HCT116 (cell line): Measurements from ENCODE around the gene TSPEAR. TPM values are rescaled to one million over a fixed set of nuclear protein-coding genes. Genes with fewer than 3 reads are reported as not detected.
A peak's percentile ranks its signal among the peaks of the same experiment; 100 is the strongest.
"Not testable (repeated sequence)": the region's sequence is repeated elsewhere in the genome, so short reads cannot be mapped to it uniquely, and the experiment has no call there.

Source experiments
- ATAC-seq: fragments of 200-7000 bp; cut with Tn5 transposase; 2 replicates; pipeline ENCODE4 v1.9.1; 2020; ENCODE audit warnings: mild to moderate bottlenecking, moderate library complexity
- BruUV-seq: library from RNA; stranded (reverse); fragments of 400-500 nt; replicated peaks from 2 replicates; lab custom pipeline; 2021; lab: Mats Ljungman, UMichigan
- CTCF ChIA-PET: fragments of 300-600 bp; sonication (Branson Sonifier 250); formaldehyde crosslinking; loops from one replicate; lab custom pipeline; 2021; ENCODE audit warnings: antibody characterized with exemption; lab: Charles Lee
- POLR2A ChIA-PET: fragments of 300-600, 350-600 bp; sonication (Branson Sonifier 250); formaldehyde crosslinking; loops from one replicate; lab custom pipeline; 2021; ENCODE audit warnings: antibody characterized with exemption; lab: Charles Lee
- RAD21 ChIA-PET, 2 experiments: fragments of 300-600 bp; sonication (Branson Sonifier 250); formaldehyde crosslinking; loops; one replicate each; lab custom pipeline; 2023; ENCODE audit warnings: low total read pairs in 2 of 2; ENCODE audit not compliant: uncharacterized antibody in 2 of 2, unreplicated experiment in 2 of 2, low non-redundant PET in 1 of 2; lab: Charles Lee
- DNase-seq: peaks from one replicate; pipeline ENCODE4 v3.0.0-alpha.2; 2010; ENCODE audit warnings: low read depth, low spot score
- H2AFZ ChIP-seq: fragments of 200-600 bp; shearing (Covaris generic), sonication (generic); 2 replicates; pipeline ENCODE4 v1.6.1; 2017; ENCODE audit warnings: low read depth, mixed run types, mixed read lengths, antibody characterized with exemption, low read length; ENCODE audit not compliant: poor library complexity, severe bottlenecking
- H3K27ac ChIP-seq: 2 replicates; pipeline ENCODE4 v1.5.1; 2012; ENCODE audit warnings: low read depth, low read length
- H3K27me3 ChIP-seq: fragments of 200-600 bp; sonication (generic); 2 replicates; pipeline ENCODE4 v1.6.1; 2016; ENCODE audit warnings: mixed run types, low read length, mixed read lengths; ENCODE audit not compliant: insufficient read depth
- H3K36me3 ChIP-seq, 2 experiments: fragments of 200-500 bp in 1 of 2; fragments of 200-600 bp in 1 of 2; sonication (Bioruptor generic) in 1 of 2; sonication (generic) in 1 of 2; 2 replicates each; pipeline versions ENCODE4 v1.5.1 to v1.6.1; 2014 to 2016; ENCODE audit warnings: low read length in 2 of 2, inconsistent platforms in 1 of 2, mixed read lengths in 1 of 2, mixed run types in 1 of 2; ENCODE audit not compliant: insufficient read depth in 2 of 2, control insufficient read depth in 1 of 2
- H3K4me1 ChIP-seq, 2 experiments: fragments of 200-600 bp in 1 of 2; sonication (generic) in 1 of 2; 2 replicates each; pipeline versions ENCODE4 v1.5.1 to v1.6.1; 2012 to 2017; ENCODE audit warnings: low read length in 2 of 2, inconsistent platforms in 1 of 2, mild to moderate bottlenecking in 1 of 2, mixed read lengths in 1 of 2, mixed run types in 1 of 2, moderate library complexity in 1 of 2; ENCODE audit not compliant: insufficient read depth in 2 of 2, control insufficient read depth in 1 of 2
- H3K4me2 ChIP-seq: fragments of 200-600 bp; sonication (generic); 2 replicates; pipeline ENCODE4 v1.6.1; 2017; ENCODE audit warnings: mixed run types, low read length, mixed read lengths
- H3K4me3 ChIP-seq, 2 experiments: fragments of 200-600 bp in 1 of 2; sonication (generic) in 1 of 2; replicated peaks in 1 of 2; 2 replicates each; pipeline ENCODE4 v1.5.1; 2011 to 2016; ENCODE audit warnings: low read length in 2 of 2, control low read depth in 1 of 2, low read depth in 1 of 2, mild to moderate bottlenecking in 1 of 2, mixed read lengths in 1 of 2, mixed run types in 1 of 2
- H3K79me2 ChIP-seq: fragments of 200-600 bp; sonication (generic); 2 replicates; pipeline ENCODE4 v1.6.1; 2017; ENCODE audit warnings: mild to moderate bottlenecking, mixed run types, low read length, moderate library complexity, mixed read lengths; ENCODE audit not compliant: insufficient read depth
- H3K9ac ChIP-seq: fragments of 200-600 bp; sonication (generic); 2 replicates; pipeline ENCODE4 v1.6.1; 2016; ENCODE audit warnings: low read length, mixed read lengths
- H3K9me2 ChIP-seq: fragments of 200-600 bp; sonication (generic), shearing (Covaris generic); 2 replicates; pipeline ENCODE4 v1.6.1; 2017; ENCODE audit warnings: mixed run types, mild to moderate bottlenecking, moderate library complexity; ENCODE audit not compliant: insufficient read depth
- H3K9me3 ChIP-seq, 2 experiments: fragments of 200-500 bp in 1 of 2; fragments of 200-600 bp in 1 of 2; sonication (Bioruptor generic) in 1 of 2; sonication (generic) in 1 of 2; 2 replicates each; pipeline ENCODE4 v1.6.1; 2014 to 2017; ENCODE audit warnings: low read length in 2 of 2, mixed read lengths in 2 of 2, inconsistent platforms in 1 of 2, low read depth in 1 of 2, mild to moderate bottlenecking in 1 of 2, mixed run types in 1 of 2, moderate library complexity in 1 of 2; ENCODE audit not compliant: control insufficient read depth in 1 of 2, insufficient read depth in 1 of 2
- H4K20me1 ChIP-seq: fragments of 200-600 bp; sonication (generic), shearing (Covaris generic); 2 replicates; pipeline ENCODE4 v1.6.1; 2017; ENCODE audit warnings: mixed run types, mild to moderate bottlenecking, moderate library complexity; ENCODE audit not compliant: insufficient read depth
- RAD21 ChIP-seq: IDR thresholded peaks from 2 replicates; pipeline ENCODE4 v1.6.1; 2012; ENCODE audit warnings: low read depth, mild to moderate bottlenecking
- intact Hi-C: fragments of 100-400 bp; cut with micrococcal nuclease; formaldehyde crosslinking; loops from 2 replicates; pipeline ENCODE4 v1.10.0; 2022
- total RNA-seq: library from RNA; stranded (reverse); gene quantifications from one replicate; pipeline ENCODE4 v1.2.1, GENCODE V29; 2021; ENCODE audit not compliant: unreplicated experiment
- TF ChIP-seq, protein P1 (sequence below), 3 experiments: fragments of 200-600 bp in 1 of 3; sonication (generic) in 1 of 3; IDR thresholded peaks in 2 of 3; conservative IDR thresholded peaks in 1 of 3; 2 replicates each; pipeline ENCODE4 v1.5.1; 2012 to 2017; ENCODE audit warnings: low read depth in 2 of 3, low read length in 2 of 3, antibody characterized with exemption in 1 of 3, borderline replicate concordance in 1 of 3, control low read depth in 1 of 3, mild to moderate bottlenecking in 1 of 3, mixed read lengths in 1 of 3, mixed run types in 1 of 3, moderate library complexity in 1 of 3; ENCODE audit not compliant: insufficient read depth in 1 of 3

Gene TSPEAR
- total RNA-seq, 1 experiment from 2014 or later: not detected

GRCh38 chr21:44480200-44481053 is 230.9 kb downstream of the TSPEAR start:
- CTCF ChIA-PET: interaction anchor here (1.0 to 1.7 kb wide), 3 partner anchors 36 to 313 kb away, joined by 3 to 5 read pairs (median 5); no protein-coding TSS in a partner anchor
- ATAC-seq: no peak

GRCh38 chr21:44479556-44480199 is 231.7 kb downstream of the TSPEAR start:
- DNase-seq (peak; percentile 22), ATAC-seq (peak; percentile 55)
- POLR2A ChIA-PET, H3K27ac ChIP-seq, H3K36me3 ChIP-seq, H3K9me3 ChIP-seq, H3K9me2 ChIP-seq, H2AFZ ChIP-seq, H3K79me2 ChIP-seq, H3K4me3 ChIP-seq, H4K20me1 ChIP-seq, H3K27me3 ChIP-seq, RAD21 ChIA-PET, H3K9ac ChIP-seq, H3K4me2 ChIP-seq, intact Hi-C loops, BruUV-seq, H3K4me1 ChIP-seq: not testable (repeated sequence)
- TF ChIP-seq, protein P1, sequence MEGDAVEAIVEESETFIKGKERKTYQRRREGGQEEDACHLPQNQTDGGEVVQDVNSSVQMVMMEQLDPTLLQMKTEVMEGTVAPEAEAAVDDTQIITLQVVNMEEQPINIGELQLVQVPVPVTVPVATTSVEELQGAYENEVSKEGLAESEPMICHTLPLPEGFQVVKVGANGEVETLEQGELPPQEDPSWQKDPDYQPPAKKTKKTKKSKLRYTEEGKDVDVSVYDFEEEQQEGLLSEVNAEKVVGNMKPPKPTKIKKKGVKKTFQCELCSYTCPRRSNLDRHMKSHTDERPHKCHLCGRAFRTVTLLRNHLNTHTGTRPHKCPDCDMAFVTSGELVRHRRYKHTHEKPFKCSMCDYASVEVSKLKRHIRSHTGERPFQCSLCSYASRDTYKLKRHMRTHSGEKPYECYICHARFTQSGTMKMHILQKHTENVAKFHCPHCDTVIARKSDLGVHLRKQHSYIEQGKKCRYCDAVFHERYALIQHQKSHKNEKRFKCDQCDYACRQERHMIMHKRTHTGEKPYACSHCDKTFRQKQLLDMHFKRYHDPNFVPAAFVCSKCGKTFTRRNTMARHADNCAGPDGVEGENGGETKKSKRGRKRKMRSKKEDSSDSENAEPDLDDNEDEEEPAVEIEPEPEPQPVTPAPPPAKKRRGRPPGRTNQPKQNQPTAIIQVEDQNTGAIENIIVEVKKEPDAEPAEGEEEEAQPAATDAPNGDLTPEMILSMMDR (IDR thresholded peaks at IDR 0.05 in 2 of 3, conservative IDR thresholded peaks at IDR 0.05 in 1 of 3; ENCODE audit: borderline replicate concordance in 1 of 3, insufficient read depth in 1 of 3, low read depth in 2 of 3, low read length in 2 of 3): peak; percentile 37 to 53 (median 49); a peak in 4 of 6 replicates
- TF ChIP-seq RAD21: peak; percentile 65
- CTCF ChIA-PET: interaction anchor here (1.0 to 1.7 kb wide), 3 partner anchors 35 to 314 kb away, joined by 3 to 5 read pairs (median 5); no protein-coding TSS in a partner anchor

More at GRCh38 chr21:44480200-44481053, 230.9 kb downstream of the TSPEAR start:
- no peaks in the 10 kb centered on the region for H3K27me3 ChIP-seq
- peaks cover 0 to 5% of the 10 kb centered on the region in 2 experiments; a peak in 1 of 4 replicates for H3K4me1 ChIP-seq
- no peak overlapping the region for H3K4me2 ChIP-seq
- H3K9me2 ChIP-seq: no peaks in the 10 kb centered on the region
- POLR2A ChIA-PET: no interaction called here
- H3K27ac ChIP-seq: no peak overlapping the region
- RAD21 ChIA-PET: no interaction called here
- no peaks in the 10 kb centered on the region for H3K9me3 ChIP-seq
- BruUV-seq: no TSS peak
- DNase-seq: no peak
- H2AFZ ChIP-seq: no peak overlapping the region
- H3K36me3 ChIP-seq: no peaks in the 10 kb centered on the region
- H3K9ac ChIP-seq: no peak overlapping the region
- no peak overlapping the region for H3K4me3 ChIP-seq
- TF ChIP-seq, protein P1 (IDR thresholded peaks at IDR 0.05 in 2 of 3, conservative IDR thresholded peaks at IDR 0.05 in 1 of 3; ENCODE audit: borderline replicate concordance in 1 of 3, insufficient read depth in 1 of 3, low read depth in 2 of 3, low read length in 2 of 3): no peak
- intact Hi-C loops: no loop called here
- H4K20me1 ChIP-seq: no peaks in the 10 kb centered on the region
- H3K79me2 ChIP-seq: no peaks in the 10 kb centered on the region
